ENCODE results near the gene DPP3.

- TF ChIP-seq GATA2 (IDR thresholded peaks at IDR 0.05; ENCODE audit: low read depth, low read length) (no peak), GATA3 (IDR thresholded peaks at IDR 0.05; ENCODE audit: low read depth, low read length) (no peak)
These were observed 43.4 kb downstream of the DPP3 start for GRCh38 chr11:66523611-66524010.

Data from SH-SY5Y (cell line).